C4-2B (cell line): Measurements from ENCODE around the gene HIVEP3.

ENCODE experiments used
- ZFX ChIP-seq: fragments of 450-650 bp; IDR thresholded peaks from 2 replicates; pipeline ENCODE4 v1.6.1; 2017
- TF ChIP-seq, protein P1 (sequence below): fragments of 450-650 bp; conservative IDR thresholded peaks from 2 replicates; pipeline ENCODE4 v1.5.1; 2017; ENCODE audit warnings: mild to moderate bottlenecking

- TF ChIP-seq, protein P1, sequence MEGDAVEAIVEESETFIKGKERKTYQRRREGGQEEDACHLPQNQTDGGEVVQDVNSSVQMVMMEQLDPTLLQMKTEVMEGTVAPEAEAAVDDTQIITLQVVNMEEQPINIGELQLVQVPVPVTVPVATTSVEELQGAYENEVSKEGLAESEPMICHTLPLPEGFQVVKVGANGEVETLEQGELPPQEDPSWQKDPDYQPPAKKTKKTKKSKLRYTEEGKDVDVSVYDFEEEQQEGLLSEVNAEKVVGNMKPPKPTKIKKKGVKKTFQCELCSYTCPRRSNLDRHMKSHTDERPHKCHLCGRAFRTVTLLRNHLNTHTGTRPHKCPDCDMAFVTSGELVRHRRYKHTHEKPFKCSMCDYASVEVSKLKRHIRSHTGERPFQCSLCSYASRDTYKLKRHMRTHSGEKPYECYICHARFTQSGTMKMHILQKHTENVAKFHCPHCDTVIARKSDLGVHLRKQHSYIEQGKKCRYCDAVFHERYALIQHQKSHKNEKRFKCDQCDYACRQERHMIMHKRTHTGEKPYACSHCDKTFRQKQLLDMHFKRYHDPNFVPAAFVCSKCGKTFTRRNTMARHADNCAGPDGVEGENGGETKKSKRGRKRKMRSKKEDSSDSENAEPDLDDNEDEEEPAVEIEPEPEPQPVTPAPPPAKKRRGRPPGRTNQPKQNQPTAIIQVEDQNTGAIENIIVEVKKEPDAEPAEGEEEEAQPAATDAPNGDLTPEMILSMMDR: no peak
- no peak for TF ChIP-seq ZFX
Observed at GRCh38 chr1:41626146-41626545, 292.6 kb downstream of the HIVEP3 start.
